MCF 10A (cell line): Measurements from ENCODE around the gene FAM20B. TPM values are rescaled to one million over a fixed set of nuclear protein-coding genes. Genes with fewer than 3 reads are reported as not detected.
"Not testable (repeated sequence)": the region's sequence is repeated elsewhere in the genome, so short reads cannot be mapped to it uniquely, and the experiment has no call there.

Experiments
- BruUV-seq: library from RNA; stranded (reverse); fragments of 400-500 nt; replicated peaks from 2 replicates; lab custom pipeline; 2021; lab: Mats Ljungman, UMichigan
- CTCF ChIA-PET: fragments of 300-600 bp; sonication (Branson Sonifier 250); formaldehyde crosslinking; extraction: SDS; loops from one replicate; lab custom pipeline; 2021; ENCODE audit warnings: antibody characterized with exemption, inconsistent platforms; lab: Yijun Ruan, JAX
- POLR2A ChIA-PET: fragments of 300-600, 350-650 bp; sonication (Branson Sonifier 250); formaldehyde crosslinking; extraction: SDS; loops from one replicate; lab custom pipeline; 2020; ENCODE audit warnings: antibody characterized with exemption, inconsistent platforms; lab: Yijun Ruan, JAX
- DNase-seq: peaks from one replicate; pipeline ENCODE4 v3.0.0-alpha.2; 2018; ENCODE audit not compliant: unreplicated experiment
- H3K27ac Mint-ChIP-seq: one replicate; pipeline ENCODE4 v1.8.0; 2022; ENCODE audit warnings: mild to moderate bottlenecking, low read depth, mixed read lengths; ENCODE audit not compliant: unreplicated experiment
- H3K27me3 Mint-ChIP-seq: one replicate; pipeline ENCODE4 v1.8.0; 2022; ENCODE audit warnings: mixed read lengths; ENCODE audit not compliant: insufficient read depth, unreplicated experiment
- H3K36me3 Mint-ChIP-seq: one replicate; pipeline ENCODE4 v1.8.0; 2022; ENCODE audit warnings: mild to moderate bottlenecking, moderate library complexity, mixed read lengths; ENCODE audit not compliant: insufficient read depth, unreplicated experiment
- H3K4me1 Mint-ChIP-seq: one replicate; pipeline ENCODE4 v1.8.0; 2022; ENCODE audit warnings: mixed read lengths; ENCODE audit not compliant: insufficient read depth, unreplicated experiment
- H3K4me3 Mint-ChIP-seq: one replicate; pipeline ENCODE4 v1.8.0; 2022; ENCODE audit warnings: mild to moderate bottlenecking, moderate library complexity, mixed read lengths; ENCODE audit not compliant: unreplicated experiment
- H3K9me3 Mint-ChIP-seq: one replicate; pipeline ENCODE4 v1.8.0; 2022; ENCODE audit warnings: mixed read lengths; ENCODE audit not compliant: unreplicated experiment
- intact Hi-C: fragments of 100-400 bp; cut with micrococcal nuclease; formaldehyde crosslinking; loops from 2 replicates; pipeline ENCODE4 v1.14.1; 2022
- total RNA-seq: library from RNA; stranded (reverse); gene quantifications from 2 replicates; pipeline ENCODE4 v1.2.3, GENCODE V29; 2022
- TF ChIP-seq, protein P1 (sequence below): fragments of 200-600 bp; IDR thresholded peaks from one replicate; pipeline ENCODE4 v1.8.0; 2022; ENCODE audit warnings: antibody characterized with exemption, mild to moderate bottlenecking; ENCODE audit not compliant: unreplicated experiment

Gene FAM20B
- total RNA-seq, 1 experiment from 2014 or later = 45.0 TPM

DNA sequence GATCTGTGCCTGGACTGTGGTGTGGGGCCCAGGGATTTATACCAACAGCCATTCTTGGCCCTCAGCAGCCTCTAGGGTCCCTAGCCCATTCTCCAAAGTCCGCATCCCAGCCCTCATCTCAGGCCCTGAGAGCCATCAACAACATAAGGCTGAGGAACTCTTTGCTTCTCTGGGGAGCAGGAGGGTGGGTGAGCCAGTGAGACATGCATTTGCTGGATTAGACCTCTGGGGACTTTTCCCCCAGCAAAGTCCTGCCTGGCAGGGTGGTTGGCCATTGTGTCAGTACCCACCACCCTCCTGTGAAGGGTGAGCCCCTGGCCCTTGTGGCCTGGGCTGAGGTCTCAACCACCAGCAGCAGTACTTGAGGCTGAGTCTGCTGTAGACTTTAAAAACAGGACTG lies 24.2 kb upstream of the FAM20B start:
- H3K4me3 Mint-ChIP-seq = no peak overlapping the region
- H3K4me1 Mint-ChIP-seq = peaks cover 4% of the 10 kb centered on the region
- no peak overlapping the region for H3K27ac Mint-ChIP-seq
- H3K36me3 Mint-ChIP-seq = no peaks in the 10 kb centered on the region
- TF ChIP-seq, protein P1, sequence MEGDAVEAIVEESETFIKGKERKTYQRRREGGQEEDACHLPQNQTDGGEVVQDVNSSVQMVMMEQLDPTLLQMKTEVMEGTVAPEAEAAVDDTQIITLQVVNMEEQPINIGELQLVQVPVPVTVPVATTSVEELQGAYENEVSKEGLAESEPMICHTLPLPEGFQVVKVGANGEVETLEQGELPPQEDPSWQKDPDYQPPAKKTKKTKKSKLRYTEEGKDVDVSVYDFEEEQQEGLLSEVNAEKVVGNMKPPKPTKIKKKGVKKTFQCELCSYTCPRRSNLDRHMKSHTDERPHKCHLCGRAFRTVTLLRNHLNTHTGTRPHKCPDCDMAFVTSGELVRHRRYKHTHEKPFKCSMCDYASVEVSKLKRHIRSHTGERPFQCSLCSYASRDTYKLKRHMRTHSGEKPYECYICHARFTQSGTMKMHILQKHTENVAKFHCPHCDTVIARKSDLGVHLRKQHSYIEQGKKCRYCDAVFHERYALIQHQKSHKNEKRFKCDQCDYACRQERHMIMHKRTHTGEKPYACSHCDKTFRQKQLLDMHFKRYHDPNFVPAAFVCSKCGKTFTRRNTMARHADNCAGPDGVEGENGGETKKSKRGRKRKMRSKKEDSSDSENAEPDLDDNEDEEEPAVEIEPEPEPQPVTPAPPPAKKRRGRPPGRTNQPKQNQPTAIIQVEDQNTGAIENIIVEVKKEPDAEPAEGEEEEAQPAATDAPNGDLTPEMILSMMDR = no peak
- intact Hi-C loops = no loop called here
- no peak for DNase-seq
- H3K9me3 Mint-ChIP-seq = no peaks in the 10 kb centered on the region
- ChIA-PET CTCF (interaction anchor here (0.5 to 16.1 kb wide), 28 partner anchors 8 to 708 kb away, joined by 3 to 328 read pairs (median 14); no protein-coding TSS in a partner anchor), POLR2A (no interaction called here)
- BruUV-seq = no TSS peak
- H3K27me3 Mint-ChIP-seq = no peaks in the 10 kb centered on the region

DNA sequence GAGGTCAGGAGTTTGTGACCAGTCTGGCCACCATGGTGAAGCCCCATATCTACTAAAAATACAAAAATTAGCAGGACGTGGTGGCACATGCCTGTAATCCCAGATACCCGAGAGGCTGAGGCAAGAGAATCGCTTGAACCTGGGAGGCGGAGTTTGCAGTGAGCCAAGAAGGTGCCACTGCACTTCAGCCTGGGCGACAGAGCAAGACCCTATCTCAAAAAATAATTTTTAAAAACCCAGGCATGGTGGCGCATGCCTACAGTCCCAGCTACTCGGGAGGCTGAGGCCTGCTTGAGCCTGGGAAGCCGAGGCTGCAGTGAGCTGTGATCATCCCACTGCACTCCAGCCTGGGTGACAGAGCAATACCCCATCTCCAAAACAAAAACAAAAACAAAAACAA lies 23.6 kb upstream of the FAM20B start:
- POLR2A ChIA-PET = interaction anchor here (0.7 to 1.3 kb wide), 3 partner anchors 28 to 461 kb away, joined by 3 read pairs; no protein-coding TSS in a partner anchor
- H3K4me3 Mint-ChIP-seq, H3K36me3 Mint-ChIP-seq, H3K27me3 Mint-ChIP-seq, BruUV-seq, DNase-seq, H3K9me3 Mint-ChIP-seq, H3K4me1 Mint-ChIP-seq: not testable (repeated sequence)
- H3K27ac Mint-ChIP-seq = peak overlapping the region; percentile 1
- CTCF ChIA-PET = interaction anchor here (0.5 to 16.1 kb wide), 81 partner anchors 9 to 1054 kb away, joined by 3 to 328 read pairs (median 7); partner anchors contain the start of gene ANGPTL1
- intact Hi-C loops = loop anchor here (1.0 to 2.0 kb wide), 4 partner anchors 228 to 691 kb away; no protein-coding TSS in a partner anchor

DNA sequence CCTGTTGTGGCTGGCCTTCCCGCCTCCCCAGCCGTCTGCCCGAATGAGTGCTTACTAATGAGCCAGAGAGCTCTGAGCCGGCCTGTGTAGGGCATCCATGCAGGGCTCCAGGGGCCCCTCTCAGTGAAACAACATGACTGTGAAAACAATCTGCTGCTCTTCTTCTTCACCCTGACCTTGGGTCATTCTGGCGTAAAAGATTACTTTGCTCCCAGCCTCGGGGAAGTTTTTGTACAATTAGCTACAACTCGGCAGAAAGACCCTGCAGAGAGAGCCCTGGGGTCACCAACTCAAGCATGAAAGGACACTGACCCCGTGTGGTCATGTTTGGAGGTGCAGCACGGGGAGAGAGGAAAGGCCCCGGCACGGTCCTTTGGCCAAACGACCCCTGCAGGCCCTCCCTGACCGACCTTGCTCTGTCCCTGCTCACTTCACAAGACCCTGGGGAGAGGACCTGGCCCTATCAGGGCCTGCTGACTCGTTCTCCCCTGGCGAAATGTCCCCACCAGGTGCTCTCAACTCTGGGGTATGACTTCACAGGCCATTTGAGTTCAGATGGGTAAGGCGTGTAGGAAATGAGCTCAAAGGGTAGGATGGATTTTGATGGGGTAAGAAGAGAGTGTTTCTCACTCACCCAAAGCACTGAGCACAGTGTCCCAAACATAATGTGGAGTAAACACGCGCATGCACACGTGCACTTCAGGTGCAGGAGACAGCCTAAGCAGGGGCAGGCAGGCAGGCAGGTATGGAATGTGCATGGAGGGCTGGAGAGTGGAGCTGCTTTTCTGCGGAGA lies 22.9 kb upstream of the FAM20B start:
- DNase-seq = peak; percentile 80
- intact Hi-C loops = loop anchor here (1.0 to 2.0 kb wide), 4 partner anchors 228 to 692 kb away; no protein-coding TSS in a partner anchor
- TF ChIP-seq, protein P1 = peak; percentile 100
- CTCF ChIA-PET = interaction anchor here (0.5 to 16.1 kb wide), 146 partner anchors 9 to 1477 kb away, joined by 3 to 328 read pairs (median 5); partner anchors contain the start of genes ANGPTL1 and TEX35
- BruUV-seq = no TSS peak
- no peaks in the 10 kb centered on the region for H3K27me3 Mint-ChIP-seq
- peak overlapping the region; percentile 1 for H3K27ac Mint-ChIP-seq
- no peaks in the 10 kb centered on the region for H3K36me3 Mint-ChIP-seq
- no peaks in the 10 kb centered on the region for H3K9me3 Mint-ChIP-seq
- peaks cover 4% of the 10 kb centered on the region for H3K4me1 Mint-ChIP-seq
- H3K4me3 Mint-ChIP-seq = no peak overlapping the region
- POLR2A ChIA-PET = interaction anchor here (0.7 to 1.9 kb wide), 6 partner anchors 15 to 692 kb away, joined by 3 to 8 read pairs (median 3); no protein-coding TSS in a partner anchor

DNA sequence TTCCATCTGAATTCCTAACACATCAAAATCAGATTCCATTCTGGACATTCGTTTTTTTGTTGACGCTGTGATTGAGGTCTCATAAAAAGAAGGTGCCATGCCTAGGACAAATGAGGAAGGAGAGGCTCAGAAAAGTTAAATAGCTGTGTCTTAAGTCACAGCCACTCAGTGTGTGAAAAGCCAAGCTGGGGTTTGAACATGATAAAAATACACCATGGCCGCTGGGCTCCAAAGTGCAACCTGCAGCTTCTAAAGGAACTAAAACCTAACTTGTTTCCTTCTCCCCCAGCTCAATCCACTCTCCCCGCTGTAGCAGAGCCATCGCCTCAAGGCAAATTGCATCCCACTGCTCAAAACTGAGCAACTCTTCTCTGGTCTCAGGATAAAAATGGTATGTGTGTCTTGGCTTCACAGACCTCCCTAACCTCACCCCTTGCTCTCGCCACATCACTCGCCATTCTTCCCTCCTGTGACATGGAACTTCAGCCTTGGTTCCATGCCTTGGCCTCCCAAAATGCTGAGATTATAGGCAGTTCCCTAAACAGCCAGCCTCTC lies 22.1 kb upstream of the FAM20B start:
- intact Hi-C loops = loop anchor here (2.0 kb wide), 1 partner anchor 693 kb away; no protein-coding TSS in a partner anchor
- peak overlapping the region; percentile 1 for H3K27ac Mint-ChIP-seq
- H3K4me1 Mint-ChIP-seq = peaks cover 4% of the 10 kb centered on the region

More for the DNA sequence above, 22.1 kb upstream of the FAM20B start:
- Mint-ChIP-seq H3K27me3 (no peaks in the 10 kb centered on the region), H3K4me3 (no peak overlapping the region), H3K36me3 (no peaks in the 10 kb centered on the region), H3K9me3 (no peaks in the 10 kb centered on the region)
- CTCF ChIA-PET = interaction anchor here (0.5 to 16.1 kb wide), 122 partner anchors 8 to 883 kb away, joined by 3 to 328 read pairs (median 6); partner anchors contain the start of genes ANGPTL1 and TEX35
- DNase-seq = no peak
- no TSS peak for BruUV-seq
- TF ChIP-seq, protein P1 = no peak
- POLR2A ChIA-PET = interaction anchor here (0.8 to 1.9 kb wide), 5 partner anchors 11 to 693 kb away, joined by 3 to 8 read pairs (median 4); no protein-coding TSS in a partner anchor
